B cell (primary cell): ENCODE results near the gene TMEM63A.

ENCODE experiments used
- EZH2 ChIP-seq: IDR thresholded peaks from 2 replicates; pipeline ENCODE4 v1.6.1; 2012; ENCODE audit warnings: borderline replicate concordance, low read depth, mild to moderate bottlenecking, moderate library complexity, low read length; ENCODE audit not compliant: insufficient read depth, poor library complexity, severe bottlenecking
- TF ChIP-seq, protein P1 (sequence below): fragments of 200-600 bp; IDR thresholded peaks from one replicate; pipeline ENCODE4 v1.8.0; 2022; ENCODE audit warnings: antibody characterized with exemption, mild to moderate bottlenecking

DNA sequence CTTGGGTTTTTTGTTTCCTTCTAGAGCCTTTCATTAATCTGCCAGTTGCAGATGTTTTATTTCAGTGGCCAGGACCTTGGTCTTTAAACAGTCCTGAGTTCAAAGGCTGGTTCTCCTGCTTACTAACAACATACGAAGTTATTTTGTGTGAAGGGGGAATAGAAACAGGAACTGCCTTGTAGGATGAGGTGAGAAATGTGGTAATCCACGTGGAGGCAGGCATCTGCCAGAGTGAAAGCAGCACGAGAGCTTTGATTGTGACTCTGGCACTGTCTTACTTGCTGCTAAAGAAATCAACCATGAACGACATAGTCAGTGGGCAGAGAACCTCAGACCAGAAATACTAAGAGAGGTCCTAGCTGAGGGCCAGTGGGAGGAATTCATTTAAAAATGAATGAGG lies 30.4 kb downstream of the TMEM63A start:
- TF ChIP-seq, protein P1, sequence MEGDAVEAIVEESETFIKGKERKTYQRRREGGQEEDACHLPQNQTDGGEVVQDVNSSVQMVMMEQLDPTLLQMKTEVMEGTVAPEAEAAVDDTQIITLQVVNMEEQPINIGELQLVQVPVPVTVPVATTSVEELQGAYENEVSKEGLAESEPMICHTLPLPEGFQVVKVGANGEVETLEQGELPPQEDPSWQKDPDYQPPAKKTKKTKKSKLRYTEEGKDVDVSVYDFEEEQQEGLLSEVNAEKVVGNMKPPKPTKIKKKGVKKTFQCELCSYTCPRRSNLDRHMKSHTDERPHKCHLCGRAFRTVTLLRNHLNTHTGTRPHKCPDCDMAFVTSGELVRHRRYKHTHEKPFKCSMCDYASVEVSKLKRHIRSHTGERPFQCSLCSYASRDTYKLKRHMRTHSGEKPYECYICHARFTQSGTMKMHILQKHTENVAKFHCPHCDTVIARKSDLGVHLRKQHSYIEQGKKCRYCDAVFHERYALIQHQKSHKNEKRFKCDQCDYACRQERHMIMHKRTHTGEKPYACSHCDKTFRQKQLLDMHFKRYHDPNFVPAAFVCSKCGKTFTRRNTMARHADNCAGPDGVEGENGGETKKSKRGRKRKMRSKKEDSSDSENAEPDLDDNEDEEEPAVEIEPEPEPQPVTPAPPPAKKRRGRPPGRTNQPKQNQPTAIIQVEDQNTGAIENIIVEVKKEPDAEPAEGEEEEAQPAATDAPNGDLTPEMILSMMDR: no peak
- TF ChIP-seq EZH2: no peak
